Measurements from ENCODE around the gene ARL8B. TPM values are rescaled to one million over a fixed set of nuclear protein-coding genes. Genes with fewer than 3 reads are reported as not detected.

Gene ARL8B
- total RNA-seq, 2 experiments from 2014 or later = 33.9 to 38.9 TPM

GRCh38 chr3:5136919-5137429 is 14.9 kb downstream of the ARL8B start:
- Mint-ChIP-seq H3K9me3 (no peaks in the 10 kb centered on the region), H3K4me1 (ENCODE audit: low read depth) (peaks cover 66% of the 10 kb centered on the region), H3K27ac (peak overlapping the region; percentile 83), H3K36me3 (ENCODE audit: low read depth) (peaks cover 17% of the 10 kb centered on the region), H3K27me3 (no peaks in the 10 kb centered on the region), H3K4me3 (no peak overlapping the region)
- CTCF ChIA-PET = interaction anchor here (0.9 to 2.3 kb wide), 13 partner anchors 8 to 162 kb away, joined by 3 to 18 read pairs (median 5); no protein-coding TSS in a partner anchor
- intact Hi-C loops (cut with micrococcal nuclease) = loop anchor here (5.0 kb wide), 1 partner anchor 55 kb away; no protein-coding TSS in a partner anchor
- DNase-seq (no peak), ATAC-seq (peak; percentile 45)
- no peak for TF ChIP-seq CTCF (IDR thresholded peaks at IDR 0.05)
- POLR2A ChIA-PET = interaction anchor here (0.9 to 1.5 kb wide), 3 partner anchors 10 to 90 kb away, joined by 3 to 4 read pairs (median 3); no protein-coding TSS in a partner anchor

GRCh38 chr3:5138214-5138981 is 16.3 kb downstream of the ARL8B start:
- Mint-ChIP-seq H3K9me3 (no peaks in the 10 kb centered on the region), H3K4me1 (ENCODE audit: low read depth) (peaks cover 62% of the 10 kb centered on the region), H3K36me3 (ENCODE audit: low read depth) (peaks cover 27% of the 10 kb centered on the region), H3K27me3 (no peaks in the 10 kb centered on the region), H3K4me3 (no peak overlapping the region), H3K27ac (peak overlapping the region; percentile 83)
- TF ChIP-seq CTCF (IDR thresholded peaks at IDR 0.05) = no peak
- ATAC-seq (no peak), DNase-seq (no peak)
- intact Hi-C loops (cut with micrococcal nuclease) = loop anchor here (5.0 kb wide), 1 partner anchor 54 kb away; no protein-coding TSS in a partner anchor
- CTCF ChIA-PET = interaction anchor here (0.9 to 1.5 kb wide), 6 partner anchors 13 to 788 kb away, joined by 3 to 7 read pairs (median 4); no protein-coding TSS in a partner anchor
- POLR2A ChIA-PET = interaction anchor here (1.5 kb wide), 1 partner anchor 50 kb away, joined by 6 read pairs; no protein-coding TSS in a partner anchor

GRCh38 chr3:5140230-5140621 is 18.1 kb downstream of the ARL8B start:
- ATAC-seq = peak; percentile 28
- no peak for TF ChIP-seq CTCF (IDR thresholded peaks at IDR 0.05)
- peak overlapping the region; percentile 65 for H3K27ac Mint-ChIP-seq
- no peak for DNase-seq
- no peak overlapping the region for H3K4me3 Mint-ChIP-seq
- POLR2A ChIA-PET = interaction anchor here (1.1 kb wide), 1 partner anchor 65 kb away, joined by 3 read pairs; no protein-coding TSS in a partner anchor
- intact Hi-C loops (cut with micrococcal nuclease) = no loop called here
- CTCF ChIA-PET = no interaction called here
- no peaks in the 10 kb centered on the region for H3K27me3 Mint-ChIP-seq
- peaks cover 6% of the 10 kb centered on the region for H3K9me3 Mint-ChIP-seq
- H3K4me1 Mint-ChIP-seq (ENCODE audit: low read depth) = peaks cover 61% of the 10 kb centered on the region
- H3K36me3 Mint-ChIP-seq (ENCODE audit: low read depth) = peaks cover 43% of the 10 kb centered on the region

- no peaks in the 10 kb centered on the region for H3K27me3 Mint-ChIP-seq
- H3K9me3 Mint-ChIP-seq = peaks cover 10% of the 10 kb centered on the region
- ATAC-seq = no peak
- H3K4me1 Mint-ChIP-seq (ENCODE audit: low read depth) = peaks cover 63% of the 10 kb centered on the region
- ChIA-PET CTCF (no interaction called here), POLR2A (interaction anchor here (1.1 kb wide), 1 partner anchor 64 kb away, joined by 3 read pairs; no protein-coding TSS in a partner anchor)
- TF ChIP-seq CTCF (IDR thresholded peaks at IDR 0.05) = no peak
- H3K27ac Mint-ChIP-seq = peak overlapping the region; percentile 65
- no peak for DNase-seq
- intact Hi-C loops (cut with micrococcal nuclease) = no loop called here
- H3K4me3 Mint-ChIP-seq = no peak overlapping the region
- H3K36me3 Mint-ChIP-seq (ENCODE audit: low read depth) = peaks cover 49% of the 10 kb centered on the region
Observed at GRCh38 chr3:5140839-5141238, 18.7 kb downstream of the ARL8B start.

GRCh38 chr3:5141760-5142159 is 19.7 kb downstream of the ARL8B start:
- no peak overlapping the region for H3K4me3 Mint-ChIP-seq
- H3K4me1 Mint-ChIP-seq (ENCODE audit: low read depth) = peaks cover 55% of the 10 kb centered on the region
- no peak for TF ChIP-seq CTCF (IDR thresholded peaks at IDR 0.05)
- H3K27ac Mint-ChIP-seq = no peak overlapping the region
- no peak for DNase-seq
- no peak for ATAC-seq
- peaks cover 12% of the 10 kb centered on the region for H3K9me3 Mint-ChIP-seq
- POLR2A ChIA-PET = no interaction called here
- no peaks in the 10 kb centered on the region for H3K27me3 Mint-ChIP-seq
- peaks cover 57% of the 10 kb centered on the region for H3K36me3 Mint-ChIP-seq (ENCODE audit: low read depth)
- CTCF ChIA-PET = no interaction called here
- intact Hi-C loops (cut with micrococcal nuclease) = no loop called here
